Thyroid gland (tissue), 4 donors: ENCODE results near the gene FOSL2. TPM values are rescaled to one million over a fixed set of nuclear protein-coding genes. Genes with fewer than 3 reads are reported as not detected.

Experiments used
- DNase-seq, 2 donors: peaks; one replicate each; pipeline ENCODE4 v3.0.0-alpha.2; 2019
- H3K27ac ChIP-seq, 3 donors: fragments of 200-600 bp; sonication (generic); 1 replicate in 2 of 3; 2 replicates in 1 of 3; pipeline ENCODE4 v1.5.1; 2016 to 2019; ENCODE audit warnings: mild to moderate bottlenecking in 1 of 3, moderate library complexity in 1 of 3
- H3K27me3 ChIP-seq: fragments of 200-600 bp; sonication (generic); one replicate; pipeline ENCODE4 v1.5.1; 2019
- H3K36me3 ChIP-seq, 2 donors: fragments of 200-600 bp; sonication (generic); one replicate each; pipeline ENCODE4 v1.5.1; 2016 to 2019
- H3K4me1 ChIP-seq, 2 donors: fragments of 200-600 bp; sonication (generic); one replicate each; pipeline ENCODE4 v1.5.1; 2017 to 2019
- H3K4me3 ChIP-seq, 3 donors: fragments of 200-600 bp; sonication (generic); replicated peaks in 1 of 3; 1 replicate in 2 of 3; 2 replicates in 1 of 3; pipeline ENCODE4 v1.5.1; 2016; ENCODE audit warnings: mild to moderate bottlenecking in 1 of 3
- H3K9me3 ChIP-seq: fragments of 200-600 bp; sonication (generic); one replicate; pipeline ENCODE4 v1.5.1; 2017
- CTCF ChIP-seq, 6 experiments: fragments of 200-600 bp in 3 of 6; fragments of 450-650 bp in 3 of 6; sonication (generic) in 3 of 6; IDR thresholded peaks; one replicate each; pipeline ENCODE4 v1.5.1; 2016 to 2019; ENCODE audit warnings: antibody characterized with exemption in 6 of 6, mild to moderate bottlenecking in 2 of 6, inconsistent platforms in 1 of 6, moderate library complexity in 1 of 6
- POLR2A ChIP-seq, 2 donors: fragments of 450-650 bp; IDR thresholded peaks; one replicate each; pipeline ENCODE4 v1.6.1; 2017; ENCODE audit warnings: antibody characterized with exemption in 2 of 2, mild to moderate bottlenecking in 2 of 2, moderate library complexity in 1 of 2
- WGBS, 2 donors: methylation state at CpG; one replicate each; pipeline ENCODE4 v1.1.5; 2017; 5-methylcytosine and 5-hydroxymethylcytosine counted together
- intact Hi-C: fragments of 100-400 bp; cut with DNase I; formaldehyde crosslinking; loops from one replicate; pipeline ENCODE4 v1.15.1; 2023
- total RNA-seq, 4 donors: library from RNA; depleted of rRNA; stranded (reverse); fragments of >200 nt; gene quantifications; one replicate each; pipeline ENCODE4 v1.2.3, GENCODE V29; 2016

The FOSL2 gene
- total RNA-seq, 4 donors from 2014 or later, result 30.7 to 85.1 (median 40.6) TPM

GRCh38 chr2:28375742-28376631 lies 16.7 kb upstream of the FOSL2 start:
- Histone ChIP-seq H3K36me3 (no peaks in the 10 kb centered on the region), H3K27ac (no peak overlapping the region), H3K27me3 (no peaks in the 10 kb centered on the region), H3K4me1 (no peaks in the 10 kb centered on the region), H3K4me3 (no peak overlapping the region), H3K9me3 (no peaks in the 10 kb centered on the region)
- TF ChIP-seq CTCF (IDR thresholded peaks at IDR 0.05) (no peak), POLR2A (IDR thresholded peaks at IDR 0.05) (no peak)
- no peak for DNase-seq
- WGBS, 2 donors, result 88 to 91% methylated on average over 7 to 8 of the region's 8 CpGs
- intact Hi-C loops, result no loop called here

- intact Hi-C loops, result no loop called here
- 89 to 90% methylated on average over 10 to 19 of the region's 19 CpGs for WGBS, 2 donors
- H3K4me1 ChIP-seq, result no peaks in the 10 kb centered on the region
- H3K27ac ChIP-seq, result no peak overlapping the region
- no peak for DNase-seq
- no peak for TF ChIP-seq CTCF (IDR thresholded peaks at IDR 0.05)
- no peak for TF ChIP-seq POLR2A (IDR thresholded peaks at IDR 0.05)
- H3K27me3 ChIP-seq, result no peaks in the 10 kb centered on the region
- H3K9me3 ChIP-seq, result no peaks in the 10 kb centered on the region
- no peak overlapping the region for H3K4me3 ChIP-seq
- H3K36me3 ChIP-seq, result no peaks in the 10 kb centered on the region
Observed at GRCh38 chr2:28377195-28377816, 15.4 kb upstream of the FOSL2 start.

- Histone ChIP-seq H3K36me3 (no peaks in the 10 kb centered on the region), H3K4me3 (no peak overlapping the region), H3K4me1 (no peaks in the 10 kb centered on the region), H3K27ac (no peak overlapping the region), H3K27me3 (no peaks in the 10 kb centered on the region), H3K9me3 (no peaks in the 10 kb centered on the region)
- intact Hi-C loops, result no loop called here
- TF ChIP-seq CTCF (IDR thresholded peaks at IDR 0.05) (no peak), POLR2A (IDR thresholded peaks at IDR 0.05) (no peak)
- DNase-seq, result no peak
- WGBS, 2 donors, result 75 to 83% methylated on average over 9 of the region's 9 CpGs
Observed at GRCh38 chr2:28377984-28378678, 14.5 kb upstream of the FOSL2 start.

GRCh38 chr2:28378679-28379584 lies 13.7 kb upstream of the FOSL2 start:
- H3K27ac ChIP-seq, result no peak overlapping the region
- 81 to 82% methylated on average over 15 to 16 of the region's 16 CpGs for WGBS, 2 donors
- H3K4me3 ChIP-seq, result no peak overlapping the region
- no peaks in the 10 kb centered on the region for H3K4me1 ChIP-seq
- H3K36me3 ChIP-seq, result no peaks in the 10 kb centered on the region
- intact Hi-C loops, result no loop called here
- TF ChIP-seq POLR2A (IDR thresholded peaks at IDR 0.05) (no peak), CTCF (IDR thresholded peaks at IDR 0.05) (no peak)
- H3K9me3 ChIP-seq, result no peaks in the 10 kb centered on the region
- H3K27me3 ChIP-seq, result no peaks in the 10 kb centered on the region
- DNase-seq, result no peak
